ENCODE results near the gene STIM1. TPM values are rescaled to one million over a fixed set of nuclear protein-coding genes. Genes with fewer than 3 reads are reported as not detected.

Gene STIM1
- total RNA-seq, 1 experiment from 2014 or later, result 15.2 TPM

GRCh38 chr11:3854660-3854976, 846 bp upstream of the STIM1 start:
- Histone ChIP-seq H3K14ac (ENCODE audit: insufficient read depth, low read length) (no peak overlapping the region), H3K4me1 (ENCODE audit: insufficient read depth, low read length) (peaks cover 4% of the 10 kb centered on the region; the same call in 1 of the 2 replicates), H3K18ac (ENCODE audit: insufficient read length, low read depth, low read length) (no peak overlapping the region), H2AFZ (ENCODE audit: low read length) (peak overlapping the region; percentile 71), H4K5ac (ENCODE audit: insufficient read length, low read depth, low read length) (peak overlapping the region; percentile 3), H2BK120ac (ENCODE audit: low read depth, low read length, poor library complexity, severe bottlenecking) (no peak overlapping the region), H3K9me3 (ENCODE audit: control insufficient read depth, low read depth, low read length) (no peaks in the 10 kb centered on the region), H4K91ac (ENCODE audit: insufficient read length, low read depth, low read length) (no peak overlapping the region), H3K23me2 (ENCODE audit: insufficient read length, low read depth, low read length, poor library complexity, severe bottlenecking) (peaks cover 12% of the 10 kb centered on the region), H2BK5ac (ENCODE audit: insufficient read length, low read length) (no peak overlapping the region), H2BK15ac (ENCODE audit: low read depth, low read length) (no peak overlapping the region), H3K9ac (ENCODE audit: extremely low read depth, insufficient read length, low read length) (no peak overlapping the region), H3K79me2 (ENCODE audit: insufficient read depth, low read length) (no peaks in the 10 kb centered on the region), H2BK20ac (ENCODE audit: low read depth, low read length, poor library complexity, severe bottlenecking) (no peak overlapping the region), H4K8ac (replicated peaks; ENCODE audit: insufficient read length, low read depth, low read length) (no peak overlapping the region), H3K4ac (ENCODE audit: low read depth, low read length) (no peak overlapping the region), H3K23ac (ENCODE audit: insufficient read length, low read depth, low read length) (no peak overlapping the region), H3K4me2 (ENCODE audit: insufficient read depth, insufficient read length, low read length) (peak overlapping the region; percentile 40), H2AK5ac (ENCODE audit: insufficient read length, low read length) (no peak overlapping the region), H3K79me1 (ENCODE audit: insufficient read depth, low read depth, low read length, poor library complexity, severe bottlenecking) (no peaks in the 10 kb centered on the region), H3K56ac (ENCODE audit: insufficient read length, low read depth, low read length) (no peak overlapping the region), H2BK12ac (ENCODE audit: insufficient read length, low read depth, low read length) (no peak overlapping the region), H4K20me1 (ENCODE audit: control insufficient read depth, insufficient read depth, insufficient read length) (no peaks in the 10 kb centered on the region), H3K27me3 (ENCODE audit: insufficient read depth, low read length) (no peaks in the 10 kb centered on the region; the same call in 1 of the 2 replicates), H3K27ac (ENCODE audit: insufficient read length, low read depth, low read length) (no peak overlapping the region), H3T11ph (ENCODE audit: low read length) (no peak overlapping the region)
- no CpG with 5 or more reads among the region's 7 CpGs for WGBS (ENCODE audit: extremely low coverage, insufficient read length, low lambda C conversion rate)
- Mint-ChIP-seq H3K27ac (peak overlapping the region in 2 of 3 experiments; percentile 15 to 47; a peak in 1 of 7 replicates), H3K4me3 (peak overlapping the region; percentile 85 to 87), H3K27me3 (ENCODE audit: low read depth) (peaks cover 19% of the 10 kb centered on the region), H3K36me3 (ENCODE audit: insufficient read depth in 1 of 3, low read depth in 3 of 3) (no peaks in the 10 kb centered on the region; a peak in 1 of 7 replicates), H3K9me3 (no peaks in the 10 kb centered on the region), H3K4me1 (peaks cover 34 to 42% of the 10 kb centered on the region in 2 experiments)
- no peak for DNase-seq
- TF ChIP-seq CTCF (conservative IDR thresholded peaks at IDR 0.05), result no peak

All from H9 (cell line).